Ectodermal cell (in vitro differentiated cells): ENCODE data around the gene STXBP6.

ENCODE experiments used
- H3K27ac ChIP-seq: 2 replicates; pipeline ENCODE4 v1.7.0; 2013; ENCODE audit warnings: mild to moderate bottlenecking, low read depth, low read length; ENCODE audit not compliant: insufficient read depth, poor library complexity, severe bottlenecking
- H3K27me3 ChIP-seq: 2 replicates; pipeline ENCODE4 v1.7.0; 2013; ENCODE audit warnings: mild to moderate bottlenecking, low read length; ENCODE audit not compliant: insufficient read depth, control insufficient read depth, poor library complexity, severe bottlenecking
- H3K36me3 ChIP-seq: one replicate; pipeline ENCODE4 v1.7.0; 2013; ENCODE audit warnings: low read length; ENCODE audit not compliant: control insufficient read depth, insufficient read depth
- H3K4me1 ChIP-seq: one replicate; pipeline ENCODE4 v1.7.0; 2013; ENCODE audit warnings: low read length; ENCODE audit not compliant: control insufficient read depth, insufficient read depth
- H3K4me3 ChIP-seq: 2 replicates; pipeline ENCODE4 v1.7.0; 2013; ENCODE audit warnings: low read depth, low read length, control low read depth; ENCODE audit not compliant: insufficient read depth
- H3K9me3 ChIP-seq: 2 replicates; pipeline ENCODE4 v1.7.0; 2013; ENCODE audit warnings: mild to moderate bottlenecking, low read length, moderate library complexity; ENCODE audit not compliant: control insufficient read depth
- WGBS, 2 experiments: methylation state at CpG; one replicate each; pipeline ENCODE4 v1.1.7; 2013; ENCODE audit warnings: missing lambda C conversion rate in 2 of 2; 5-methylcytosine and 5-hydroxymethylcytosine counted together

The STXBP6 gene

GRCh38 chr14:24895243-24895583, 154.7 kb downstream of the STXBP6 start:
- no peak overlapping the region for H3K4me3 ChIP-seq
- WGBS, 2 experiments, result 54 to 61% methylated on average over 4 of the region's 4 CpGs

GRCh38 chr14:24894583-24895242, 155.2 kb downstream of the STXBP6 start:
- Histone ChIP-seq H3K4me1 (no peaks in the 10 kb centered on the region), H3K27ac (no peak overlapping the region), H3K27me3 (no peaks in the 10 kb centered on the region), H3K36me3 (no peaks in the 10 kb centered on the region), H3K4me3 (no peak overlapping the region), H3K9me3 (no peaks in the 10 kb centered on the region)
- WGBS, 2 experiments, result 75 to 76% methylated on average over 5 of the region's 5 CpGs

More at GRCh38 chr14:24895243-24895583, 154.7 kb downstream of the STXBP6 start:
- no peaks in the 10 kb centered on the region for H3K36me3 ChIP-seq
- no peak overlapping the region for H3K27ac ChIP-seq
- no peaks in the 10 kb centered on the region for H3K27me3 ChIP-seq
- no peaks in the 10 kb centered on the region for H3K4me1 ChIP-seq
- no peaks in the 10 kb centered on the region for H3K9me3 ChIP-seq

GRCh38 chr14:24892497-24893051, 157.4 kb downstream of the STXBP6 start:
- no peak overlapping the region for H3K27ac ChIP-seq
- H3K9me3 ChIP-seq, result no peaks in the 10 kb centered on the region
- H3K27me3 ChIP-seq, result no peaks in the 10 kb centered on the region
- no peaks in the 10 kb centered on the region for H3K4me1 ChIP-seq
- WGBS, 2 experiments, result 60 to 63% methylated on average over 6 of the region's 6 CpGs
- no peaks in the 10 kb centered on the region for H3K36me3 ChIP-seq
- no peak overlapping the region for H3K4me3 ChIP-seq

GRCh38 chr14:24891987-24892496, 157.9 kb downstream of the STXBP6 start:
- Histone ChIP-seq H3K27ac (no peak overlapping the region), H3K4me1 (no peaks in the 10 kb centered on the region), H3K27me3 (no peaks in the 10 kb centered on the region), H3K36me3 (no peaks in the 10 kb centered on the region), H3K4me3 (no peak overlapping the region), H3K9me3 (no peaks in the 10 kb centered on the region)
- 94 to 95% methylated on average over 1 of the region's 1 CpG for WGBS, 2 experiments

GRCh38 chr14:24890716-24891115, 159.2 kb downstream of the STXBP6 start:
- Histone ChIP-seq H3K9me3 (no peaks in the 10 kb centered on the region), H3K27ac (no peak overlapping the region), H3K27me3 (no peaks in the 10 kb centered on the region), H3K4me3 (no peak overlapping the region), H3K36me3 (no peaks in the 10 kb centered on the region), H3K4me1 (no peaks in the 10 kb centered on the region)

- no peak overlapping the region for H3K4me3 ChIP-seq
- no peaks in the 10 kb centered on the region for H3K4me1 ChIP-seq
- no peaks in the 10 kb centered on the region for H3K9me3 ChIP-seq
- no peaks in the 10 kb centered on the region for H3K27me3 ChIP-seq
- no peak overlapping the region for H3K27ac ChIP-seq
- no peaks in the 10 kb centered on the region for H3K36me3 ChIP-seq
Observed at GRCh38 chr14:24889843-24890242, 160.1 kb downstream of the STXBP6 start.

GRCh38 chr14:24888532-24888931, 161.4 kb downstream of the STXBP6 start:
- Histone ChIP-seq H3K27ac (no peak overlapping the region), H3K9me3 (no peaks in the 10 kb centered on the region), H3K27me3 (no peaks in the 10 kb centered on the region), H3K36me3 (no peaks in the 10 kb centered on the region), H3K4me1 (no peaks in the 10 kb centered on the region), H3K4me3 (no peak overlapping the region)
- WGBS, 2 experiments, result 91 to 97% methylated on average over 6 of the region's 6 CpGs

- H3K27ac ChIP-seq, result no peak overlapping the region
- H3K27me3 ChIP-seq, result no peaks in the 10 kb centered on the region
- H3K36me3 ChIP-seq, result no peaks in the 10 kb centered on the region
- no peaks in the 10 kb centered on the region for H3K4me1 ChIP-seq
- no peak overlapping the region for H3K4me3 ChIP-seq
- 97 to 100% methylated on average over 3 of the region's 3 CpGs for WGBS, 2 experiments
- H3K9me3 ChIP-seq, result no peaks in the 10 kb centered on the region
Observed at GRCh38 chr14:24887623-24888304, 162.2 kb downstream of the STXBP6 start.

GRCh38 chr14:24885410-24885913, 164.5 kb downstream of the STXBP6 start:
- no peaks in the 10 kb centered on the region for H3K27me3 ChIP-seq
- H3K4me3 ChIP-seq, result no peak overlapping the region
- H3K4me1 ChIP-seq, result no peaks in the 10 kb centered on the region
- no peaks in the 10 kb centered on the region for H3K36me3 ChIP-seq
- H3K9me3 ChIP-seq, result no peaks in the 10 kb centered on the region
- H3K27ac ChIP-seq, result no peak overlapping the region
- WGBS, 2 experiments, result 86 to 89% methylated on average over 3 of the region's 3 CpGs

GRCh38 chr14:24883576-24883975, 166.4 kb downstream of the STXBP6 start:
- Histone ChIP-seq H3K4me1 (no peaks in the 10 kb centered on the region), H3K4me3 (no peak overlapping the region), H3K36me3 (no peaks in the 10 kb centered on the region), H3K27me3 (no peaks in the 10 kb centered on the region), H3K9me3 (no peaks in the 10 kb centered on the region), H3K27ac (no peak overlapping the region)
- 92 to 100% methylated on average over 1 to 2 of the region's 2 CpGs for WGBS, 2 experiments
